GM04504 (cell line): ENCODE data around the gene KRI1.
"Not testable (repeated sequence)": the region's sequence is repeated elsewhere in the genome, so short reads cannot be mapped to it uniquely, and the experiment has no call there.

Experiments
- DNase-seq: peaks from one replicate; pipeline ENCODE4 v3.0.0-alpha.2; 2012; ENCODE audit warnings: low read depth

The KRI1 gene

DNA sequence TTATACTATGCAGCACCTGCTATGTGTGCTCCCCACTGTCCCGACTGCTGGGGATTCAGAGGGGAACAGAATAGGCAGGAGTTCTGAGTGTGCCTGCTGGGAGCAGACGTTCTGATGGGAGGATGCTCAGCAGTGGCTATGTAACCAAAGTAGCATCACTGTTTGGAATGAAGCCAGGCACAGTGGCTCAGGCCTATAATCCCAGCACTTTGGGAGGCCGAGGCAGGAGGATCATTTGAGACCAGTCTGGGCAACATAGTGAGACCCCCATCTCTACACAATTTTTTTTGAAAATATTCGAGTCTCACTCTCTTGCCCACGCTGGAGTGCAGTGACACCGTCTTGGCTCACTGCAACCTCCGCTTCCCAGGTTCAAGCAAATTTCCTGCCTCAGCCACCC lies 16.1 kb downstream of the KRI1 start:
- no peak for DNase-seq

- DNase-seq, result no peak
These were observed 17.0 kb downstream of the KRI1 start for GRCh38 chr19:10548746-10549276.

GRCh38 chr19:10546817-10547216 lies 19.0 kb downstream of the KRI1 start:
- no peak for DNase-seq

- no peak for DNase-seq
These were observed 21.0 kb downstream of the KRI1 start for GRCh38 chr19:10544753-10545251.

GRCh38 chr19:10544242-10544752 lies 21.5 kb downstream of the KRI1 start:
- no peak for DNase-seq

GRCh38 chr19:10543420-10544241 lies 22.2 kb downstream of the KRI1 start, which contains the start of gene ATG4D:
ATG4D (plus strand) TSS chr19:10543904; CDS start chr19:10544091, 187 bp downstream.
- no peak for DNase-seq

DNA sequence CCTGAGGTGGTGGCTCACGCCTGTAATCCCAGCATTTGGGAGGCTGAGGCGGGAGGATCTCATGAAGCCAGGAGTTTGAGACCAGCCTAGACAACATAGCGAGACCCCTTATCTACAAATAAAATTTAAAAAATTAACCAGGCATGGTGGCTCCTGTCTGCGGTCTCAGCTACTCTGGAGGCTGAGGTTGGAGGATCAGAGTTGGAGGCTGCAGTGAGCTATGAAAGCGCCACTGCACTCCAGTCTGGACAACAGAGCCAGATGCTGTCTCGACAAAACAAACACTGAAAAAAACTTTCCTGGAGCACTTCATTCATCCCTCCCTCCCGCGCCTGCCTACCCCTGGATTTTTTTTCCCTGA lies 22.8 kb downstream of the KRI1 start:
- DNase-seq, result no peak

GRCh38 chr19:10539016-10539415 lies 26.8 kb downstream of the KRI1 start:
- not testable (repeated sequence) for DNase-seq

GRCh38 chr19:10538204-10538983 lies 27.4 kb downstream of the KRI1 start:
- no peak for DNase-seq

GRCh38 chr19:10537668-10538067 lies 28.1 kb downstream of the KRI1 start:
- DNase-seq, result no peak

GRCh38 chr19:10535613-10536012 lies 30.2 kb downstream of the KRI1 start:
- DNase-seq, result no peak

GRCh38 chr19:10533646-10534386 lies 32.0 kb downstream of the KRI1 start:
- peak; percentile 83 for DNase-seq

DNA sequence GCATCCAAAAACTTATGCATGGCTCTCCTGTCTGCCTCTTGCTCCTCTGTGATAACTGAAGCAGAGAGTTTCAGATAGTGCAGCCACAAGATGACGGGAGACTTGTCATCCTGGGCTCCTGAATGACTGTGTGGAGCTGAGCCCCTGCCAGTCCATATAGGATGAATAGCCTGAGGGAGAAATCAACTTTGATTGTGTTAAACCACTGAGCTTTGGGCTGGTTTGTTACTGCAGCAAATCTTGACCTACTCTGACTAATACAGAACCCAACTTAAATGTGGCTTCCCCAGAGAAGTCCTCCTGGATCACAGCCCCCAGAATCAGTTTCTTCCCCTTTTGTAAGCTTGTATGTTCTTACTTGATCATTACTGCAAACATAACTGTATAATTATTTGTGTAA lies 33.4 kb downstream of the KRI1 start:
- no peak for DNase-seq

GRCh38 chr19:10526887-10527286 lies 38.9 kb downstream of the KRI1 start:
- DNase-seq, result not testable (repeated sequence)

DNA sequence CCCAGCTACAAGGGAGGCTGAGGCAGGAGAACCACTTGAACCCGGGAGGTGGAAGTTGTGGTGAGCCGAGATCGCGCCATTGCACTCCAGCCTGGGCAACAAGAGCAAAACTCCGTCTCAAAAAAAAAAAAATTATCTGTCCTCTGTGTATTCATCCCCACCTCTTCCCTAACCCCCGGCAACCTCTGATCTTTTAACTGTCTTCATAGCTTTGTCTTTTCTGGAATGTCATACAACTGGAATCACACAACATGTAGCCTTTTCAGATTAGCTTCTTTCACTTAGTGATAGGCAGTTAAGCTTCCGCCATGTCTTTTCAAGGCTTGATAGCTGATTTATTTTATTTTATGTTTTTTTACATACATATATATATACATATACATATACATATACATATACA lies 40.2 kb downstream of the KRI1 start:
- no peak for DNase-seq

DNA sequence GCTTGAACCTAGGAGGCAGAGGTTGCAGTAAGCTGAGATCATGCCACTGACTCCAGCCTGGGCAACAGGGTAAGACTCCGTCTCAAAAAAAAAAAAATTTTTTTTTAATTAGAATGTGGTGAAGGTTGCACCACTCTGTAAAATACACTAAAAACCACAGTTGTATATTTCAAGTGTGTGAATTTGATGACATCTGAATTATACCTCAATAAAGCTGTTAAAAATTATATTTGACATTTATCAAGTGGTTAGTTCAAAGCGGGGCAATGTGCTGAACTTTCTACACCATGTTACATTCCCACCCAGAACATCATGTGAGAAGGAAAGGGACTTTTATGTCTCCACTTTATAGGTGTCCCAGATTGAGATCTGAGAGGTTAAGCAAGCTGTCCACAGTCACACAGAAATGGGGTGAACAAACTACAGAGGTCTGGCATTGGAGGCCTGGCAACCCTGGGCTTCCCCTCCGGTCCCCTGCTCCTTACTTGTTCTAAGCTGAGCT lies 42.6 kb downstream of the KRI1 start:
- DNase-seq, result no peak

DNA sequence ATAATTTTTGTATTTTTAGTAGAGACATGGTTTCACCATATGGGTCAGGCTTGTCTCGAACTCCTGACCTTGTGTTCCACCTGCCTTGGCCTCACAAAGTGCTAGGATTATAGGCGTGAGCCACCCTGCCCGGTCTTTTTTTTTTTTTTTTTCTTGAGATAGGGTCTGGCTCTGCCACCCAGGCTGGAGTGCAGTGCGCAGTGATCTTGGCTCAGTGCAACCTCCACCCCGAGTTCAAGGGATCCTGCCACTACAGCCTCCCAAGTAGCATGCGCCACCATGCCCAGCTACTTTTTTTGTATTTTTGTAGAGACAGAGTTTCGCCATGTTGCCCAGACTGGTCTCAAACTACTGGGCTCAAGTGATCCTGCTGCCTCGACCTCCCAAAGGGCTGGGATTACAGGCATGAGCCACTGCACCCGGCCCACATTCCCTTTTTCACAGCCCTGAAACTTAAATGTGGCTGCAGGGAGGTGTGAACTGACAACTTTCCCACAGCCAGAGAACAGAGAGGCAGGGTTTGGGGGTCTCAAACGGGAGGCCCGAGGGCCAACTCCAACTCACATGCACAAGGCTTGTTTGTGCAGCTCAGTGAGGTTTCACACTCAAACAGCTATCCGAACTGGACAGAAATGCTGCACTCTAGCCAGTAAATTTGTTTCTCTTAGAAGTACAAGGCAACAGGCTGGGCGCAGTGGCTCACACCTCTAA lies 44.2 kb downstream of the KRI1 start:
- DNase-seq, result no peak

DNA sequence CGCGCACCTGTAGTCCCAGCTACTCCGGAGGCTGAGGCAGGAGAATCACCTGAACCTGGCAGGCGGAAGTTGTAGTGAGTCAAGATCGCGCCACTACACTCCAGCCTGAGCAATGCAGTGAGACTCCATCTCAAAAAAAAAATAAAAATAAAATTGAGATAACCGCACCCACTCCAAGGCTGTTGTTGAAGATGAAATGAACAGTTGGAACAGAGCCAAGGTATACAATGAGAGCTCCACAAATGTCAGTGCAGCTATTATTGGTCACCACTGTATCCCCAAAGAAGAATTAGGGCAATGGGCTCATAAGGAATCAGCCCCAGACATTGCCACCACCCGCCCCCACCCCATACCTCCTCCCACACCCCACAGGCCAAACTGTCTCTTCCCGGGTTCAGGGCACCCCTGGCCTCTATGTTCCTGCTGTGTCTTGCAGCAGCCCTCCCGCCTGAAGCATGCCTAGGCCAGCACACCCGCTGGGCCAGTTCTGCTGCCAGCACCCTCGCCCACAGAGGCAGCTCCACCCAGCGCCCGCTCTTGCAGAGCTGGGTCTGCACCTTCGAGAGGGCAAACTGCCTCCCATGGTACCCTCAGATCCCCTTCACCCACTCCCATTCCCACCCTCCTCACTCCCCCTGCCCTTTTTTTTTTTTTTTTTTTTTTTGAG lies 45.0 kb downstream of the KRI1 start:
- no peak for DNase-seq

GRCh38 chr19:10519421-10519820 lies 46.4 kb downstream of the KRI1 start:
- DNase-seq, result no peak
